NK-92 (cell line): ENCODE results near the gene CHIC1.

Source experiments
- DNase-seq: peaks from one replicate; lab custom pipeline; 2025; ENCODE audit not compliant: unreplicated experiment; lab: John Stamatoyannopoulos, UW

The CHIC1 gene

DNA sequence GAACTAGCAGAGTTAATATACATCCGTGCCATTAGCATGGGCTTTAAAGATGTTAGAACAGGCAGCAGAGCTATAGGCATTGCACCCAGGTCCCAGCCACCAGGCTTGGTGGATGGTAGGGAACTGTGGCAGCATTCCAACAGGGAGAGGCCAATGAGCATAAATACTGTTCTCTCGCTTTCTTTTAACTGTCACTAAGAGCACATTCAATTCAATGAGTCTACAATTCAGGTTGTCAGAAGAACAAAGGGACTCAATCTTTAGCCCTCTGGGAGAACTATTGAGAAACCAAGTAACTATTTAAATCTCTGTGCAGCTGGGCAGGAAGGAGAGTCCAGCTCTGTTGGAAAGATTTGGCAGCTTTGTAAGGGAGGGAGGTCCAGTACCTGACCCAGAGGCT is 165.6 kb downstream of the CHIC1 start:
- DNase-seq, result no peak
